HEK293T (cell line): ENCODE measurements around the gene RNF220.

Experiments used
- CTCF ChIA-PET: fragments of 350-600 bp; formaldehyde crosslinking; extraction: SDS; loops from one replicate; lab custom pipeline; 2021; ENCODE audit warnings: antibody characterized with exemption, inconsistent platforms; lab: Yijun Ruan, JAX
- POLR2A ChIA-PET: fragments of 350-600 bp; formaldehyde crosslinking; extraction: SDS; loops from one replicate; lab custom pipeline; 2020; ENCODE audit warnings: antibody characterized with exemption, inconsistent platforms; lab: Yijun Ruan, JAX
- DNase-seq: peaks from one replicate; pipeline ENCODE4 v3.0.0; 2012; ENCODE audit warnings: mixed read lengths; ENCODE audit errors: extremely low spot score
- ARNT ChIP-seq: fragments of 450-650 bp; IDR thresholded peaks from 2 replicates; pipeline ENCODE4 v1.6.1; 2017; ENCODE audit warnings: mild to moderate bottlenecking
- BHLHE40 ChIP-seq: fragments of 450-650 bp; IDR thresholded peaks from 2 replicates; pipeline ENCODE4 v1.6.1; 2016; ENCODE audit warnings: mild to moderate bottlenecking, moderate library complexity, borderline replicate concordance
- CTBP1 ChIP-seq: fragments of 450-650 bp; IDR thresholded peaks from 2 replicates; pipeline ENCODE4 v1.6.1; 2016; ENCODE audit warnings: borderline replicate concordance
- ELF4 ChIP-seq: fragments of 450-650 bp; IDR thresholded peaks from 2 replicates; pipeline ENCODE4 v1.6.1; 2017; ENCODE audit warnings: antibody characterized with exemption
- FOXA1 ChIP-seq: fragments of 450-650 bp; IDR thresholded peaks from 2 replicates; pipeline ENCODE4 v1.6.1; 2016; ENCODE audit warnings: mild to moderate bottlenecking
- FOXK2 ChIP-seq: fragments of 450-650 bp; IDR thresholded peaks from 2 replicates; pipeline ENCODE4 v1.6.1; 2016; ENCODE audit warnings: mild to moderate bottlenecking
- FOXM1 ChIP-seq: fragments of 450-650 bp; IDR thresholded peaks from 2 replicates; pipeline ENCODE4 v1.6.1; 2017; ENCODE audit warnings: mild to moderate bottlenecking, borderline replicate concordance
- HDGF ChIP-seq: fragments of 450-650 bp; IDR thresholded peaks from 2 replicates; pipeline ENCODE4 v1.6.1; 2017; ENCODE audit warnings: antibody characterized with exemption, borderline replicate concordance
- L3MBTL2 ChIP-seq: fragments of 450-650 bp; conservative IDR thresholded peaks from 2 replicates; pipeline ENCODE4 v1.6.1; 2016; ENCODE audit warnings: mild to moderate bottlenecking
- LEF1 ChIP-seq: fragments of 450-650 bp; IDR thresholded peaks from 2 replicates; pipeline ENCODE4 v1.6.1; 2017; ENCODE audit warnings: mild to moderate bottlenecking, borderline replicate concordance
- NFRKB ChIP-seq: fragments of 450-650 bp; IDR thresholded peaks from 2 replicates; pipeline ENCODE4 v1.6.1; 2016; ENCODE audit warnings: mild to moderate bottlenecking, moderate library complexity
- PKNOX1 ChIP-seq: fragments of 450-650 bp; IDR thresholded peaks from 2 replicates; pipeline ENCODE4 v1.6.1; 2016
- SP1 ChIP-seq: fragments of 450-650 bp; IDR thresholded peaks from 2 replicates; pipeline ENCODE4 v1.6.1; 2017
- SUZ12 ChIP-seq: fragments of 450-650 bp; IDR thresholded peaks from 2 replicates; pipeline ENCODE4 v1.6.1; 2016; ENCODE audit warnings: mild to moderate bottlenecking
- TARDBP ChIP-seq: fragments of 450-650 bp; IDR thresholded peaks from 2 replicates; pipeline ENCODE4 v1.6.1; 2016
- ZNF384 ChIP-seq: fragments of 450-650 bp; IDR thresholded peaks from 2 replicates; pipeline ENCODE4 v1.6.1; 2016

Gene RNF220

GRCh38 chr1:44678120-44678519 lies 273.1 kb downstream of the RNF220 start:
- ChIA-PET POLR2A (no interaction called here), CTCF (interaction anchor here (0.7 kb wide), 1 partner anchor 42 kb away, joined by 4 read pairs; no protein-coding TSS in a partner anchor)
- TF ChIP-seq L3MBTL2, result no peak
- no peak for DNase-seq

DNA sequence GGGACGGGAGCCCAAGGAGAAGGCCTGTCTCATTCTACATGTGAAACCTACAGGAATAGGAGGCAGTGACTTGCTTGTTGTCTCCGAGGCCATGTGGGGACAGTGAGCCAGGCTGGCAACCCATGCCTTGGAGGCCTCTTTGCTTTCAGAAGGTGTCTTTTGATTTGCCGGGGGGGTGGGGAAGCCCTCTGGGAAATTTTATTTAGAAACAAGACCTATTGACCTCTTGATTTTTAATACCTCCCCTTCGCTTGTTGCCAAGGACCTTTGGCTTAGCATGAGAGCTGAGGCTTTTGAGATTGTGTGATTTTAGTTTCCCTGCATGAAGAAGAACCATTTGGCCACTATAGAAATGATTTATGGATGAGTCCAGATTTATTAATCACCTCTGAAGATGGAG lies 273.6 kb downstream of the RNF220 start:
- CTCF ChIA-PET, result no interaction called here
- TF ChIP-seq FOXA1 (no peak), HDGF (no peak), BHLHE40 (no peak), FOXM1 (no peak), TARDBP (no peak), NFRKB (no peak), LEF1 (no peak), L3MBTL2 (no peak), CTBP1 (no peak), ZNF384 (no peak)
- no peak for DNase-seq
- POLR2A ChIA-PET, result no interaction called here

DNA sequence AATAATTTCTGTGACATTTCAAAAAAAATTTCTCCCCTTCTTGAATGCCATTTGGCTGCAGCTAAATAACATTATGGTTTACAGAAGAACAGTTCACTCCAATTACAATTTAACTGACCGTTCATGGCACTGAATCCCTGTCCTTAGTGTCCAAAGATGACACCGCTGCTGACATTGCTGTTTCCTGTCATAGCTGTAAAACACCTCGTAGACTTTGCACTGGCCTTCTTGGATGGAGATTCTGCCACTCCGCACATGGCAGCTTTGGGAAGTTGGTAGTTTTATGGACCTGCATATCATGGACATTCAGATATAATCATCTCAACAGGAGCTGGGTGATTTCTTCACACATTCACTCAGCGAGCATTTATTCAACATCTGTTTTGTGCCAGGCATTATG lies 274.4 kb downstream of the RNF220 start:
- POLR2A ChIA-PET, result no interaction called here
- no peak for DNase-seq
- CTCF ChIA-PET, result no interaction called here
- TF ChIP-seq BHLHE40 (no peak), PKNOX1 (no peak), CTBP1 (no peak), SP1 (no peak), L3MBTL2 (no peak), ARNT (no peak), FOXM1 (no peak), ZNF384 (no peak), TARDBP (no peak), SUZ12 (no peak), FOXA1 (no peak), HDGF (no peak), NFRKB (no peak), ELF4 (no peak), LEF1 (no peak)

DNA sequence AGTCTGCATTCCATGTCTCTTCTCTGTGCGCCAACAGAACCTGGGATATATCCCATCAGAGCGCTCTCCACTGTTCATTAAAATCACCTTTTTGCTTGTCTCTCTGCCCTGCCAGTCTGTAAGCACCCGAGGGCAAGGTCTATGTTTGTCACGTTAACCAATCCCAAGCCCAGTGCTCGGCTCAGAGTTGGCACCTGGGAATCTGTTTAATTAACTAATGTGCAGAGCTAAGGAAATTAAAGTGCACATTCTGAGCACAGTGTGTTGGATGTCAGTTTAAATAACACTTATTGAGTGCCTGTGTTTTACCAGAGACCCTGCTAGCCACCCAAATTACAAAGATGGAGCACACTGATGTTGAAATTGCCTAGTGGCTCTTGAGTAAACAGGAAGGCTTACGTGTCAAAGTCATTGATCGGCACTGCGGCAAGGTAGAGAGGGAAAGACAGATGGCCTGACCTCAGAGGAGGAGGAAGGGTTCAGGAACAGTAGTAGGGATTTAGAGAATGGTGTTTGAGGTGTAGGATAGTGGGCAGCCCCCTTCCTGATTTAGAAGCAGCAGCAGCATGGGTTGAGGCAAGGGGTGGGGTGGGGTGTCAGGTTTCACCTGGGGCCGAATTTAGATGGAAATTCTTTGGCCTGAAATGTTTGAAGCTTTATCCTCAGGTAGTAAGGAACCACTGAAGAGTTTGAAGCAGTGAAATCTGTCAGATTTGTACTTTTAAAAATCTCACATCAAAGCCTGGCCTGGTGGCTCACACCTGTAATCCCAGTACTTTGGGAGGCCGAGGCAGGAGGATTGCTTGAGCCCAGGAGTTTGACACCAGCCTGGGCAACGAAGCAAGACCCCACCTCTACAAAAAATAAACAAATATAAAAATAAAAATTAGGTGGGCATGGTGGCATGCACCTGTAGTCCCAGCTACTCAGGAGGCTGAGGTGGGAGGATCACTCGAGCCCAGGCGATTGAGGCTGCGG lies 277.1 kb downstream of the RNF220 start:
- CTCF ChIA-PET, result no interaction called here
- TF ChIP-seq PKNOX1, result no peak
- TF ChIP-seq ARNT, result no peak
- TF ChIP-seq TARDBP, result no peak
- no peak for TF ChIP-seq SP1
- TF ChIP-seq LEF1, result no peak
- TF ChIP-seq HDGF, result no peak
- no peak for TF ChIP-seq L3MBTL2
- DNase-seq, result no peak
- POLR2A ChIA-PET, result no interaction called here

GRCh38 chr1:44682883-44683265 lies 277.8 kb downstream of the RNF220 start:
- POLR2A ChIA-PET, result interaction anchor here (1.4 kb wide), 1 partner anchor 8 kb away, joined by 7 read pairs; the partner anchor contains the start of genes ARMH1 and TMEM53
- CTCF ChIA-PET, result no interaction called here
- TF ChIP-seq LEF1 (no peak), FOXM1 (no peak), NFRKB (no peak), ZNF384 (no peak), TARDBP (no peak), ELF4 (no peak), BHLHE40 (no peak), ARNT (no peak), L3MBTL2 (no peak), PKNOX1 (no peak), CTBP1 (no peak), FOXA1 (no peak), SP1 (no peak), SUZ12 (no peak), FOXK2 (no peak), HDGF (no peak)
- DNase-seq, result no peak

GRCh38 chr1:44684525-44684924 lies 279.5 kb downstream of the RNF220 start:
- POLR2A ChIA-PET, result interaction anchor here (0.7 kb wide), 1 partner anchor 37 kb away, joined by 4 read pairs; no protein-coding TSS in a partner anchor
- no peak for TF ChIP-seq BHLHE40
- no peak for TF ChIP-seq SUZ12
- no peak for TF ChIP-seq FOXM1
- TF ChIP-seq SP1, result no peak
- no peak for TF ChIP-seq ARNT
- no peak for TF ChIP-seq ZNF384
- TF ChIP-seq FOXK2, result no peak
- TF ChIP-seq ELF4, result no peak
- TF ChIP-seq LEF1, result no peak
- no peak for TF ChIP-seq PKNOX1
- no peak for TF ChIP-seq NFRKB
- TF ChIP-seq CTBP1, result no peak
- TF ChIP-seq L3MBTL2, result no peak
- no peak for TF ChIP-seq TARDBP
- no peak for DNase-seq
- CTCF ChIA-PET, result no interaction called here
